Testis (tissue), 3 donors: ENCODE data around the gene PROP1. TPM values are rescaled to one million over a fixed set of nuclear protein-coding genes. Genes with fewer than 3 reads are reported as not detected.
"Not testable (repeated sequence)": the region's sequence is repeated elsewhere in the genome, so short reads cannot be mapped to it uniquely, and the experiment has no call there.

ENCODE experiments used
- DNase-seq: peaks from one replicate; pipeline ENCODE4 v3.0.0-alpha.2; 2019
- H3K27ac ChIP-seq, 2 donors: fragments of 200-600 bp; sonication (generic); one replicate each; pipeline ENCODE4 v1.5.1; 2019
- H3K27me3 ChIP-seq: fragments of 200-600 bp; sonication (generic); one replicate; pipeline ENCODE4 v1.5.1; 2019
- H3K36me3 ChIP-seq: fragments of 200-600 bp; sonication (generic); one replicate; pipeline ENCODE4 v1.5.1; 2017; ENCODE audit warnings: low read depth; ENCODE audit errors: missing control alignments
- H3K4me1 ChIP-seq: fragments of 200-600 bp; sonication (generic); one replicate; pipeline ENCODE4 v1.5.1; 2019
- H3K4me3 ChIP-seq, 2 donors: fragments of 200-600 bp; sonication (generic); one replicate each; pipeline ENCODE4 v1.5.1; 2017 to 2019
- H3K9me3 ChIP-seq: fragments of 200-600 bp; sonication (generic); one replicate; pipeline ENCODE4 v1.5.1; 2017
- CTCF ChIP-seq, 3 experiments: fragments of 450-650 bp in 2 of 3; fragments of 200-600 bp in 1 of 3; sonication (generic) in 1 of 3; IDR thresholded peaks; one replicate each; pipeline ENCODE4 v1.5.1; 2016 to 2019; ENCODE audit warnings: antibody characterized with exemption in 3 of 3, mild to moderate bottlenecking in 2 of 3, moderate library complexity in 1 of 3
- POLR2A ChIP-seq: fragments of 450-650 bp; IDR thresholded peaks from one replicate; pipeline ENCODE4 v1.6.1; 2017; ENCODE audit warnings: antibody characterized with exemption, mild to moderate bottlenecking, moderate library complexity
- WGBS, 2 donors: methylation state at CpG; one replicate each; pipeline ENCODE4 v1.1.5; 2018; 5-methylcytosine and 5-hydroxymethylcytosine counted together
- intact Hi-C: fragments of 100-400 bp; cut with DNase I; formaldehyde crosslinking; loops from one replicate; pipeline ENCODE4 v1.15.1; 2023; ENCODE audit warnings: low total_unique reads
- polyA plus RNA-seq: library from polyadenylated mRNA; stranded (reverse); fragments of 350-450 nt; fragmentation: Illumina TruSeq; extraction: RNeasy Lipid Tissue Mini Kit (QIAGEN cat#74804); gene quantifications from one replicate; pipeline ENCODE4 v1.2.3, GENCODE V29; 2014; ENCODE audit warnings: low read depth, low replicate concordance; ENCODE audit not compliant: insufficient read depth
- total RNA-seq, 2 donors: library from RNA; depleted of rRNA; stranded (reverse); fragments of >200 nt; gene quantifications; one replicate each; pipeline ENCODE4 v1.2.3, GENCODE V29; 2016

The PROP1 gene
- total and polyA plus RNA-seq, 3 donors from 2014 or later: not detected

DNA sequence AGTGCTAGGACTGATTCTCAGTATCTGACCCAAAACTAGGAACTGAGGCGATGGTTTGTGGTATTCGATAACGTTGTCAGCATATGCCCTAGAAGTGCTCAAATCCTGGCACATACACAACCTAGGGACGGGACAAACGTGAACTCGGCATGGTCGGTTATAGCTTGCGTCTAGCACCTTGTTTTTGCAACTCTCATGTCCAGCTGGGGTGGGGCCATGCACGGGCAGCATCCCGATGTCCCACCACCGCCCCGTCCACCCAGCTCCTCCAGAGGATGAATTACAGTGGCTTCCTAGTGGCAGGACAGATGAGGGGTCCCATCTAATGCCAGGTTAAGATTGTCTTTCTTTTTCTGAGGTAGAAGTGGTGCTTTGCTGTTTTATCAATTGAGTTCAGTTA is 31.6 kb downstream of the PROP1 start:
- TF ChIP-seq POLR2A (no peak), CTCF (IDR thresholded peaks at IDR 0.05) (no peak)
- 95 to 96% methylated on average over 12 of the region's 12 CpGs for WGBS, 2 donors
- Histone ChIP-seq H3K4me1 (no peaks in the 10 kb centered on the region), H3K9me3 (no peaks in the 10 kb centered on the region), H3K4me3 (no peak overlapping the region), H3K36me3 (no peaks in the 10 kb centered on the region), H3K27me3 (no peaks in the 10 kb centered on the region), H3K27ac (no peak overlapping the region)
- DNase-seq: no peak
- intact Hi-C loops: no loop called here

DNA sequence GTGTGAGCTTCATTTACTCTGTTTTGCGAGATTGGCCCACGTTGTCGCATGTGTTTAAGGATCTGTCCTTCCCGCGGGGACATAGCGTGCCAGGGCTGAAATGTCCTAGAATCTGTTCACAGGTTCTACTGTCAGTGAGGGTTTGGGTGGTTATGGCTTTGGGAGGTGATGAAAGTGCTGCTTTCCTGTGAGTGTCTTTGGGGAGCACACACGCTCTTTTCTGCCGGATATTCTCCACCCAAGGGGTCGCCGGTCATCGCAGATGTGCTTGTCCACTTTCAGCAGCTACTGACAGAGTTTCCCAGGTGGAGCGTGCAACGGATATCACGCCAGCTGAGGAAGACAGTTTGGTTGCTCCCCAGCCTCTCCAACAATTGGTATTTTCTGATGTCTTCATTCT is 32.1 kb downstream of the PROP1 start:
- Histone ChIP-seq H3K4me3 (no peak overlapping the region), H3K27ac (no peak overlapping the region), H3K27me3 (no peaks in the 10 kb centered on the region), H3K36me3 (no peaks in the 10 kb centered on the region), H3K9me3 (no peaks in the 10 kb centered on the region), H3K4me1 (no peaks in the 10 kb centered on the region)
- WGBS, 2 donors: 90 to 92% methylated on average over 14 of the region's 14 CpGs
- no peak for DNase-seq
- TF ChIP-seq POLR2A (no peak), CTCF (IDR thresholded peaks at IDR 0.05) (no peak)
- intact Hi-C loops: no loop called here

- Histone ChIP-seq H3K36me3 (no peaks in the 10 kb centered on the region), H3K27me3 (no peaks in the 10 kb centered on the region), H3K9me3 (no peaks in the 10 kb centered on the region), H3K27ac (no peak overlapping the region), H3K4me1 (no peaks in the 10 kb centered on the region), H3K4me3 (no peak overlapping the region)
- intact Hi-C loops: no loop called here
- TF ChIP-seq POLR2A: no peak
- no peak for TF ChIP-seq CTCF (IDR thresholded peaks at IDR 0.05)
- DNase-seq: no peak
- WGBS, 2 donors: 81 to 87% methylated on average over 9 of the region's 9 CpGs
Observed at GRCh38 chr5:177959315-177959714, 36.7 kb downstream of the PROP1 start.

DNA sequence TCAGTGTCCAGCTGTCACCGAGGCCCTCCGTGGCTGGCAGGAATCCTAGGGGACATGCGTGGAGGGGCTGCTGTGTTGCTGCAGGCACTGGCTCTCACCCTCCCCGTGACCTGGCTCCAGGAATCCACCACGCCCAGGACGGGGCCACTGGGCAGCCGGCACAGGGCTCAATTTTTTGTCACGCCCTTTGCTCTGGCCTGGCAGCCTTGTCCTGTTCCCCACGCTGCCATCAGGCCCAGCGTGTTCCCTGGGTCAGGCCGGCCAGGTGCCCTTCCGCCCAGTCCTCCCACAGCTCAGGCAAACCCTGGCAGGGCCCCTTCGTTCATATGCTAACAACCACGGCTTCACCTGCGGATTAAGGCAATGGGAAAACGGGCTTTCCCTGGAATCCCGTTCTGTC is 37.3 kb downstream of the PROP1 start:
- no peak for TF ChIP-seq CTCF (IDR thresholded peaks at IDR 0.05)
- no peak for TF ChIP-seq POLR2A
- H3K27me3 ChIP-seq: no peaks in the 10 kb centered on the region
- H3K9me3 ChIP-seq: no peaks in the 10 kb centered on the region
- no peaks in the 10 kb centered on the region for H3K36me3 ChIP-seq
- no peak overlapping the region for H3K27ac ChIP-seq
- H3K4me3 ChIP-seq: no peak overlapping the region
- no peak for DNase-seq
- H3K4me1 ChIP-seq: no peaks in the 10 kb centered on the region
- 80 to 89% methylated on average over 16 of the region's 17 CpGs for WGBS, 2 donors
- intact Hi-C loops: no loop called here

DNA sequence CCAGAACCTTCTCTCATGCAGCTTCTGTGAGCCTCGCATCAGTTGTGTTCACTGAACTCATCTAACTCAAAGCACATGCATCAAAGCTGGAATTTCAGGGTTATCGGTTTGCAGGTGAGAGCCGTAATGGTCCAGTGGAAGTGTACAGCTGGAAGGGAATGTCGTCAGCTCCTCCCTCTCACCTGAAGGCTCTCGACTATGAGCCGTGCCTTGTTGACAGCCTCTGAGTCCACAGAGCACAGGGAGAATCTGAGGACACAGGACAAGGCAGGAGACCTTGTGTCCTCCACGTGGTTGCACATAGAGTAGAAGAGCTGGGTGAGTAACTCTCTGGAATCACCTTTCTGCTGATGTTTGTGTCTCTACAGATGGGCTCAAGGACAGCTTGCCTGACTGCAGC is 38.8 kb downstream of the PROP1 start:
- H3K4me3 ChIP-seq: no peak overlapping the region
- no peaks in the 10 kb centered on the region for H3K9me3 ChIP-seq
- H3K27me3 ChIP-seq: no peaks in the 10 kb centered on the region
- 81 to 87% methylated on average over 7 of the region's 7 CpGs for WGBS, 2 donors
- no peak for DNase-seq
- TF ChIP-seq CTCF (IDR thresholded peaks at IDR 0.05) (no peak), POLR2A (no peak)
- no peaks in the 10 kb centered on the region for H3K4me1 ChIP-seq
- H3K36me3 ChIP-seq: no peaks in the 10 kb centered on the region
- intact Hi-C loops: no loop called here
- no peak overlapping the region for H3K27ac ChIP-seq

DNA sequence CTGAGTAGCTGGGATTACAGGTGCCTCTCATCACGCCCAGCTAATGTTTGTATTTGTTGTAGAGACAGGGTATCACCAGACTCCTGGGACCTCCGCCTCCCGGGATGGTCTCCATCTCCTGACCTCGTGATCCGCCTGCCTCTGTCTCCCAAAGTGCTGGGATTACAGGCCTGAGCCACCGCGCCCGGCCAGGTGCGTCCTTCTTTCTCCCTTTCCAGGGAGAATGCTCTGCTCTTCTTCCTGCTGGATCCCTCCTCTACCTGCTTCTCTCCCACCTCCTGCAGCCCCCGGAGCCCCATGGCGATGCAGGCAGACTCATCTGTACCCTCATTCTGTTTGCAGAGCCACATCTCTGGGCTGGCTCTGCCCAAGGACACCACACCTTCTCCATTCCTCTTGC is 42.9 kb downstream of the PROP1 start:
- H3K27me3 ChIP-seq, H3K4me3 ChIP-seq, H3K4me1 ChIP-seq, H3K27ac ChIP-seq, DNase-seq, intact Hi-C loops, H3K36me3 ChIP-seq, H3K9me3 ChIP-seq: not testable (repeated sequence)
- 98 to 100% methylated on average over 2 to 11 of the region's 11 CpGs for WGBS, 2 donors

DNA sequence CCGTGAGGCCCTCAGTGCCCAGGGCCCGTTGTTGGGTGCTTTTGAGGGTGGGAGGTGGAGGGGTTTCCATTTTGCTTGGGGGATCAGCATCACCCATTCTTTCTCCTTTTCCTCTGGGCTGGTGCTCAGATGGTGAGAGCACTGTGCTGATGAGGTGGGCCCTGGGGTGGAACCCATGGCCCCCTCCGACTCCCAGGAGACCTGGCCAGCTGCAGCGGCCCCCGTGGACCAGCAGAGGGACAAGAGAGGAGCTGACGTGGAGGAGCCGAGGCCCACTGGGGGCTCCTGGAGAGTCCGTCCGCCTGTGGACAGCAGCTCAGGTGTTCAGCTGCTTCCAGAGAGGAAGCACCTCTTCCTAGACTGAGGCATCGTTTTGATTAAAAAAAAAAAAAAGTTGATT is 46.4 kb downstream of the PROP1 start:
- H3K36me3 ChIP-seq, DNase-seq, H3K4me3 ChIP-seq, intact Hi-C loops, H3K9me3 ChIP-seq, H3K27me3 ChIP-seq, H3K27ac ChIP-seq, H3K4me1 ChIP-seq: not testable (repeated sequence)
- whole genome bisulfite sequencing, 2 donors: 88 to 90% methylated on average over 3 to 7 of the region's 10 CpGs

GRCh38 chr5:177949065-177949464 is 47.0 kb downstream of the PROP1 start:
- H3K9me3 ChIP-seq, DNase-seq, H3K4me1 ChIP-seq, H3K4me3 ChIP-seq, H3K27ac ChIP-seq, H3K27me3 ChIP-seq, H3K36me3 ChIP-seq, intact Hi-C loops: not testable (repeated sequence)
- WGBS, 2 donors: 100% methylated on average over 2 of the region's 17 CpGs; no CpG with 5 or more reads in 1 of the 2 donors
